Esophagus squamous epithelium (tissue), 4 donors: Measurements from ENCODE around the gene RFX2.

Experiments used
- POLR2A ChIP-seq, 4 donors: fragments of 450-650 bp; IDR thresholded peaks; one replicate each; pipeline ENCODE4 v1.6.1; 2017; ENCODE audit warnings: antibody characterized with exemption in 4 of 4, mild to moderate bottlenecking in 4 of 4, moderate library complexity in 3 of 4
- TF ChIP-seq, protein P1 (sequence below), 6 experiments: fragments of 450-650 bp in 4 of 6; fragments of 200-600 bp in 2 of 6; sonication (generic) in 2 of 6; IDR thresholded peaks; one replicate each; pipeline ENCODE4 v1.5.1; 2016 to 2019; ENCODE audit warnings: antibody characterized with exemption in 6 of 6, mild to moderate bottlenecking in 4 of 6, moderate library complexity in 4 of 6

DNA sequence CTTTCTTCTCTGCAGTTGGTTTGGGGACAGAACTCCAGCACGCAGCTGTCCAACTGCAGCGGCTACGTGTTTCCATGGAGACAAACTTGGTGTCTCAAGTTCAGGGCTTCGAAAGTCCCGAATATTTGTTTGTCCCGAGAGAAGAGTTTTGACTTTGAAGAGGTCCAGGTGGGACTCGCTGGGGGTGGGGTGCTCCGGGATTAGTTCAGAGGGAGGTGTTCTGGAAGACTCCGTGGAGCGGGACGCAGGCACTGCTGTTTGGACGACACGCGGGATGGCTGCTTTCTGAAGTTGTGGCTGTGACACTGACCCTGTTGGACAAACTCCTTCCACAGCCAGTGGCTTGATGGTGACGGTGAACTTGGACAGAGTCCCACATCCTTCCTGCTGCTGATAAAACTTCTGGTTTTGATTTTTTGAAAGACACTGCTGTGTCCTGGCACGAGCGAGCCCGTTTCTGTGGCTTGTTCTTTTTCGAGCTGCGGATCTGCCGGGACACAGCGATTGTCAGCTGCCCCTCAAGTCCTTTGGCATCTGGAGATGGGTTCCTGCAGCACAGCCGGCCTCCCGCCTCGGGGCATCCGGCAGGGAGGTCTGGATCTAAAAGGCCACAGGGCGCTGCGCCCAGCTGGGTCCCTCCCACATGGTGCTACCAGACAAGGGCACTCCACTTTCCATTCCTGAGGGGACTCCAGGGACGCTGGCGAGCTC, 116.5 kb downstream of the RFX2 start:
- TF ChIP-seq, protein P1, sequence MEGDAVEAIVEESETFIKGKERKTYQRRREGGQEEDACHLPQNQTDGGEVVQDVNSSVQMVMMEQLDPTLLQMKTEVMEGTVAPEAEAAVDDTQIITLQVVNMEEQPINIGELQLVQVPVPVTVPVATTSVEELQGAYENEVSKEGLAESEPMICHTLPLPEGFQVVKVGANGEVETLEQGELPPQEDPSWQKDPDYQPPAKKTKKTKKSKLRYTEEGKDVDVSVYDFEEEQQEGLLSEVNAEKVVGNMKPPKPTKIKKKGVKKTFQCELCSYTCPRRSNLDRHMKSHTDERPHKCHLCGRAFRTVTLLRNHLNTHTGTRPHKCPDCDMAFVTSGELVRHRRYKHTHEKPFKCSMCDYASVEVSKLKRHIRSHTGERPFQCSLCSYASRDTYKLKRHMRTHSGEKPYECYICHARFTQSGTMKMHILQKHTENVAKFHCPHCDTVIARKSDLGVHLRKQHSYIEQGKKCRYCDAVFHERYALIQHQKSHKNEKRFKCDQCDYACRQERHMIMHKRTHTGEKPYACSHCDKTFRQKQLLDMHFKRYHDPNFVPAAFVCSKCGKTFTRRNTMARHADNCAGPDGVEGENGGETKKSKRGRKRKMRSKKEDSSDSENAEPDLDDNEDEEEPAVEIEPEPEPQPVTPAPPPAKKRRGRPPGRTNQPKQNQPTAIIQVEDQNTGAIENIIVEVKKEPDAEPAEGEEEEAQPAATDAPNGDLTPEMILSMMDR (IDR thresholded peaks at IDR 0.05), result no peak
- no peak for TF ChIP-seq POLR2A (IDR thresholded peaks at IDR 0.05)
